ENCODE data around the gene XPO6.

XPO6 gene

DNA sequence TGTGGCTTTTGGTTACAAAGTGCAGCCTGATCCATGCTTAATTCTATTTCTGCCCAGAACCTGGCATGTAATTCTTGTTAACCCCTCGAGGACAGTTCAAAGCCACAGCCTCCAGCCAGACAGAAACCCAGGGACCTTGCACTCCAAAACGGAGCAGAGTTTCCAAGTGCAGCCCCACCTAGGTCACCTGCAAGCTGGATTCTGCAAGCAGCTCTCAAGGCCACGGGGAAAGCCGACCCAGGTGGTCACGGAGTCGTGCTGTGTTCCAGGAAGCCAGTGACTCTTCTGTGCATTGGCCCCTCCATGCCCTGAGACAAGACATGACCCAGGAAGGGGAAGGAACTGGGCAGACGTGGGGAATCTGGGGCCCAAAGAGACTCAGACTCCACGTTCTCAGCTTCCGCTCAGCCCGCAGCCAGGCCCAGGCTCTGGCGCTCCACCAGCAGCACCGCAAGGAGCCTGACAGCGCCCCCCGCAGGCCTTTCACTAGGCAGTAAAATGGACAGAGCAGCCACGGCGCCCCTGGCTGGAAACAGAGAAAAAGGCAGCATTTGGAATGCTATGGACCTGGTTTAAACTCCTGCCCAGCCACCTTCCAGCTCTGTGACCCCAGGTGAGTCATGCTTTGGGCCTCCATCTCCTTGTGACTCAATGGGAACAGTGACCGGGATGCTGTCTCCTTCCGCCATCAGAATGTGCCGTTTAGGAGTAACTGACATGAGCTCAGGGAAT is 121.0 kb downstream of the XPO6 start:
- DNase-seq (no peak), ATAC-seq (no peak)
- Mint-ChIP-seq H3K4me3 (no peak overlapping the region), H3K27ac (no peak overlapping the region), H3K27me3 (no peaks in the 10 kb centered on the region), H3K4me1 (peaks cover 12% of the 10 kb centered on the region), H3K9me3 (no peaks in the 10 kb centered on the region)

DNA sequence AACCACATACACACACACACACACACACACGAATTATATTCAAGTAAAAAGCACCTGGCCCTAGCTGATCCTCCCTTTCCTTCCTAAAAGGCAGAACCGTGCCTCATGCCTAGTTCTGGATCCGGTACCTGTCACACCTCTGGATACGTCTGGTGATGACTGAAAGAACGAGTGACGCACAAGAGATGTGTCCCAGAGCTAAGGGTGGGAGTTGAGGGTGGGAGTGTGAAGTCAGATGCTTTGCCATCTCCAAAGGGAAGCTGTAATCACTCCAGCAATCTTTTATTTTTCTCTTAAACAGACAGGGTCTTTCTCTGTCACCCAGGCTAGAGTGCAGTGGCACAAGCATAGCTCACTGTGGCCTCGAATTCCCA is 121.8 kb downstream of the XPO6 start:
- H3K27me3 Mint-ChIP-seq, result no peaks in the 10 kb centered on the region
- no peak overlapping the region for H3K4me3 Mint-ChIP-seq
- ATAC-seq (no peak), DNase-seq (no peak)
- H3K27ac Mint-ChIP-seq, result peak overlapping the region; percentile 16 to 35
- no peaks in the 10 kb centered on the region for H3K9me3 Mint-ChIP-seq
- H3K4me1 Mint-ChIP-seq, result peaks cover 12% of the 10 kb centered on the region

DNA sequence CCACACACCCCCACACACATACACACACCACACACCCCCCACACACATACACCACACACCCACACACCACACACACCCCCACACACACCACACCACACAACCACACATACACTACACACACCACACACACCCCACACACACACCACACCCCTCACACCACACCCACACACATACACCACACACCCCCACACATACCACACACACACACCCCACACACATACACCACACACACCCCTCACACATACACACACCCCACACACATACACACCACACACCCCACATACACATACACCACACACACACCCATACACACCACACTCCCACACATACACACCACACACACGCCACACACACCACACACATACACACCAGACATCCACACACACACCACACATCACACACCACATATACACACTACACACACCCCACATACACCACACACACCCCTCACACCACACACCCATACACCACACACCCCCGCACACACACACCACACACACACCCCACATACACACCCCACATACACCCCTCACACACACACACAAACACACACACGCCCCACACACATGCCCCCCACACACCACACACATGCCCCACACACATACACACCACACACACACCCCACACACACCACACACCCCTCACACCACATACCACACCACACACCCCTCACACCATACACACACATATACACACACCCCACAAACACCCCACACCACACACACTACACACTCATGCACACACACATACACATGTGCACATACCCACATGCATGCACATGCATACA is 122.4 kb downstream of the XPO6 start:
- DNase-seq (no peak), ATAC-seq (peak; percentile 39)
- H3K27me3 Mint-ChIP-seq, result no peaks in the 10 kb centered on the region
- no peak overlapping the region for H3K4me3 Mint-ChIP-seq
- H3K4me1 Mint-ChIP-seq, result peaks cover 12% of the 10 kb centered on the region
- peak overlapping the region; percentile 57 to 83 for H3K27ac Mint-ChIP-seq
- H3K9me3 Mint-ChIP-seq, result no peaks in the 10 kb centered on the region

DNA sequence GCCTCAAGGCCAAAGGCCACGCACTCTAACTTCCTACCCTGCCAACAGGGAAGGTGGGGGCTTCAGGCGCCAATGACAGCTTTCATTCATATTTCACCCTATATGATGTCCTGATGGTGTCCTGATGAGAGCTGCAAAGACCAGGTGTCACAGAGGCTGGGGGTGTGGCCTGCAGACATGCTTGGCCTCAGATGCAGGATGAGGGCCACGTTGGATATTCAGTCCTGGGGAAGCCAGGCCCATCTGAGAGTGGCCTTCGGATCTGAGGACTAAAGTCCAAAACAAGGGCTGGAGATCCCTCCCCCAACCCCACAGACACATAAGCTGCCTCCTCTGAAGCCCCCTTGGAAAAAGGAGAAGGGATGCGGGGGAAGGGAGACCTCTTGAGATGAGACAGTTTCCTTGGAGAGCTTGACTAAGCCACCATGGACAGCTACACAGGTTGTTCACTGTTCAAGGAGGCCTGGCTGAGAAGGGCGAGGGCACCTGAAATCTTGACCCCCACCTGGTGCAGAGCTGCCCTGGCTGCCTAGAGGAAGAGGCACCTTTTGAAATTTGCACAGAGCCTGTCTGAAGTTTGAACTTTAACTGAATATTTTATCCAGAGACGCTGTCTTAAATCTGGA is 124.0 kb downstream of the XPO6 start:
- ATAC-seq (peak; percentile 38), DNase-seq (no peak)
- H3K27ac Mint-ChIP-seq, result no peak overlapping the region
- no peaks in the 10 kb centered on the region for H3K9me3 Mint-ChIP-seq
- H3K4me1 Mint-ChIP-seq, result peaks cover 12% of the 10 kb centered on the region
- H3K4me3 Mint-ChIP-seq, result no peak overlapping the region
- no peaks in the 10 kb centered on the region for H3K27me3 Mint-ChIP-seq

DNA sequence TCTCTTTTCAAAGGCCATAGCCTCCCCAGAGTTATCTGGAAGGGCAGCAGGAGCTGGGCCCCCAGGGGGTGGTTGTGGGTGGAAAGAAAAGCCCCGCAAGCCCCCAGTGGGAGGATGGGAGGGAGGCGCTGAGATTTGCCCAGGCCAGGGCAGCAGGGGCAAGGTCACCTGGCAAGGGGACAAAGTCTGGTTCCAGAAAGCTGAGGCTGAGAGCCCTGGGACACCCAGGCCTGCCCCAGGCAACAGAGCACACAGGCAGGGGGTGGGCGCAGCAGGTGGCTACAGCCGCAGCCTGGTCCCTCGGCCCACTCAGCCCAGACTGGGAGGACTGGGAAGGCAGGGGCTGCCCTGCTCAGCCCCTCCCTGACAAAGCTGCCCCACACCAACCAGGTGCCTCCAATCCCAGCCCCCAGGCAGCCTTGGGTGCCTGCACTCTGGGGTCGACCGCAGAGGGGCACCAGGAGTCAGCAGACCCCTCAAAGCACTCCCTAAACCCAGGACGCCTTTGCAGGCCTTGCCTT is 124.6 kb downstream of the XPO6 start:
- Mint-ChIP-seq H3K4me3 (no peak overlapping the region), H3K9me3 (no peaks in the 10 kb centered on the region), H3K27me3 (no peaks in the 10 kb centered on the region), H3K27ac (peak overlapping the region in 1 of 2 donors; percentile 59), H3K4me1 (peaks cover 12% of the 10 kb centered on the region)
- ATAC-seq (peak; percentile 14), DNase-seq (no peak)

DNA sequence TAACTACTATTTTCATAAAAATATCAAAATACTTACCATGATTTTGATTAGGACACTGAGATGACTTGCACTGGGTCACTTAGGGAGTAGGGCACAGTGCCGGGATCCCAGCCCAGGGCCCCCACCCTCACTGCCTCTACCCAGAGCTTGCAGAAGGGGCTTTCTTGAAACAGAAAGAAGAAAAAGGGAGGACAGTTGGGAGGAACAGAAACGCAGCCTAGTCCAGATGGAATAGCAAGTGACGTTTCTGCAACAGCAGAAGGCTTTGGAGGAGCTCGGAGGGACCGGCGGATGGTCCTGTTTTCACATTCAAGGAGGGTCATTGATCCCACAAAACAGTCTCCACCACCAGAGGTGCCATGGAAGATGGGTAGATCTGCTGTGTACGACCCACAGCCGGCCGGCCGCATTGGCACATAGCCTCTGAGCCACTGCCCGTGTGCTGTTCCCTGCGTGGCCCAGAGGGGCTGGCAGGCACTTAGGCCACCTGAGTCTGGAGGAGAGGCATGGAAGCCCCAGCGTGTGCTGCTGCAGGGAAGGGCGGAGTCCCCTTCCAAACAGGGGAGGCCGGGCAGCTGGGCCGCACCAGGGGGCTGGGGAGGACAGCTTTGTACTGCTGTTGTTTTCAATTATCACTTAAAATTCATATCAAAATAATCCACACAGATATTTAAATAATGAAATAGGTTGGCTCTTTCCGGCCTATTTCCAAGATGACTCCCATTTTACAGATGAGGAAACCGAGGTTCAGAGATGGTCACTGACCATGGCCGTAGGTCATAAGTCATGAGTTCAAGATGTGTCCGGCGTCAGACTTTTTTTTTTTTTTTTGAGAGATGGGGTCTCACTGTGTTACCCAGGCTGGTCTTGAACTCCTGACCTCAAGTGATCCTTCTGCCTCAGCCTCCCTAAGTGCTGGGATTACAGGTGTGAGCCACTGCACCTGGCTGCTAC is 125.3 kb downstream of the XPO6 start:
- Mint-ChIP-seq H3K4me1 (peaks cover 12% of the 10 kb centered on the region), H3K9me3 (no peaks in the 10 kb centered on the region), H3K4me3 (no peak overlapping the region), H3K27ac (peak overlapping the region in 1 of 2 donors; percentile 76), H3K27me3 (no peaks in the 10 kb centered on the region)
- no peak for ATAC-seq
- DNase-seq, result no peak

DNA sequence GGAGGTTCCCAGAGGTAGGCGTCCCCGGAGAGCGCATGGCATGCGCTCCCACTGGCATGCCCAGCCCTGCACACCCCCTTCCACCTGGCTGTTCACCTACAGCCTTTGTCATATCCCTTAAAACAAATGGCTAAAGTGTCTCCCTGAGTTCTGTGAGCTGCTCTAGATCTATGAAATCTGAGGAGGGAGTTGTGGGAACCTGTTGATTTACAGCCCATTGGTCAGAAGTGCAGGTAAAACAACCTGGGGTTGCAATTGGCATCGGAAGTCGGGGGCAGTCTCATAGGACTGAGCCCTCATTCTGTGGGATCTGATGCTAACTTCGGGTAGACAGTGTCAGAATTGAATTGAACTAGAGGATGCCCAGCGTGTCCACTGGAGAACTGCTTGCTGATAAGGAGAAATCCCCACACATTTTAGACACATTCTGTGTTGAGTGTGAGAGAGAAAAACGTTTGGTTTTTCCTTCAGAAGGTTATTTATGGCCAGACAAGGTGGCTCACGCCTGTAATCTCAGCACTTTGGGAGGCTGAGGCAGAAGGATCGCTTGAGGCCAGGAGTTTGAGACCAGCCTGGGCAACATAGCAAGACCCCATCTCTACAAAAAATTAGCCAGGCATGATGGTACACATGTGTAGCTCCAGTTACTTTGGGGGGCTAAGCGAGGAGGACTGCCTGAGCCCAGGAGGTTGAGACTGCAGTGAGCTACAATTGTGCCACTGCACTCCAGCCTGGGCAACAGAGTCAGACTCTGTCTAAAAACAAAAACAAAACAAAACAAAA is 126.2 kb downstream of the XPO6 start:
- no peaks in the 10 kb centered on the region for H3K9me3 Mint-ChIP-seq
- peaks cover 12% of the 10 kb centered on the region for H3K4me1 Mint-ChIP-seq
- H3K27me3 Mint-ChIP-seq, result no peaks in the 10 kb centered on the region
- no peak for ATAC-seq
- H3K27ac Mint-ChIP-seq, result no peak overlapping the region
- no peak for DNase-seq
- no peak overlapping the region for H3K4me3 Mint-ChIP-seq

DNA sequence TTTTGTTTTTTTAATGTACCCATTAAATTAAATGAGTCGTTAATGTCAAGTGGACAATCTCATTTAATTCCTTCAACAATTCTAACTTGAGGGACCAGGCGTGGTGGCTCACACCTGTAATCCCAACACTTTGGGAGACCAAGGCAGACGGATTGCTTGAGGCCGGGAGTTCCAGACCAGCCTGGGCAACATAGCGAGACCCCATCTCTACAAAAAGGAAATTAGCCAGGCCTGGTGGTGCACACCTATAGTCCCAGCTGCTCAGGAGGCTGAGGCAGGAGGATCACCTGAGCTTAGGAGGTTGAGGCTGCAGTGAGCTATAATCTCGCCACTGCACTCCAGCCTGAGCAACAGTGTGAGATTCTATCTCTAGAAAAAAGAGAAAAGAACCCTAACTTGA is 127.6 kb downstream of the XPO6 start:
- Mint-ChIP-seq H3K27me3 (no peaks in the 10 kb centered on the region), H3K27ac (no peak overlapping the region), H3K9me3 (no peaks in the 10 kb centered on the region), H3K4me3 (no peak overlapping the region), H3K4me1 (no peaks in the 10 kb centered on the region)
- ATAC-seq, result no peak
- DNase-seq, result no peak

- DNase-seq (no peak), ATAC-seq (no peak)
- no peaks in the 10 kb centered on the region for H3K27me3 Mint-ChIP-seq
- H3K9me3 Mint-ChIP-seq, result no peaks in the 10 kb centered on the region
- H3K4me1 Mint-ChIP-seq, result no peaks in the 10 kb centered on the region
- H3K27ac Mint-ChIP-seq, result peak overlapping the region in 1 of 2 donors; percentile 34
- H3K4me3 Mint-ChIP-seq, result no peak overlapping the region
Observed at GRCh38 chr16:28082624-28083023, 129.1 kb downstream of the XPO6 start.

- ATAC-seq (no peak), DNase-seq (no peak)
- H3K27ac Mint-ChIP-seq, result peak overlapping the region in 1 of 2 donors; percentile 22
- no peak overlapping the region for H3K4me3 Mint-ChIP-seq
- H3K27me3 Mint-ChIP-seq, result no peaks in the 10 kb centered on the region
- H3K4me1 Mint-ChIP-seq, result no peaks in the 10 kb centered on the region
- no peaks in the 10 kb centered on the region for H3K9me3 Mint-ChIP-seq
Observed at GRCh38 chr16:28081391-28081968, 130.3 kb downstream of the XPO6 start.

- H3K4me3 Mint-ChIP-seq, result no peak overlapping the region
Observed at GRCh38 chr16:28078261-28078660, 133.5 kb downstream of the XPO6 start.

DNA sequence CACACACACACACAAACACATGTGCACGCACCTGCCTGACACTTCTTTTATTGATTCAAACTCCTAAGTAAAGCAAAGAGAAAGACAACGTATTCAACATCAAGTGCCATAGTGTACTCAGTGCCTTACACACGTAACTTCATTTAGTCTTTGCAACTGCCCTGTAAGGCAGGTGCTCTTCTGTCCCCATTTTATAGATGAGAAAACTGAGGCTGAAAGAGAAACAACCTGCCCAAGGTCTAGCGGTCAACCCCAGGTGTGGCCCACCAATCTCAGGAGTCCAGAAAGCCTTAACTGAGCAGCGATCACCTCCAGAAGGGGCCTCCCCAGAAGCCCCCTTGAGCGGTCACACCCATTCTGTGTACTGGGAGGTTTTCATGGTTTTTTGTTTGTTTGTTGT is 137.9 kb downstream of the XPO6 start:
- Mint-ChIP-seq H3K27ac (no peak overlapping the region), H3K27me3 (no peaks in the 10 kb centered on the region), H3K4me3 (no peak overlapping the region), H3K4me1 (no peaks in the 10 kb centered on the region), H3K9me3 (no peaks in the 10 kb centered on the region)
- ATAC-seq (no peak), DNase-seq (no peak)

More at GRCh38 chr16:28078261-28078660, 133.5 kb downstream of the XPO6 start:
- no peaks in the 10 kb centered on the region for H3K9me3 Mint-ChIP-seq
- no peaks in the 10 kb centered on the region for H3K4me1 Mint-ChIP-seq
- ATAC-seq (no peak), DNase-seq (no peak)
- no peaks in the 10 kb centered on the region for H3K27me3 Mint-ChIP-seq
- H3K27ac Mint-ChIP-seq, result peak overlapping the region in 1 of 2 donors; percentile 3

- Mint-ChIP-seq H3K27ac (no peak overlapping the region), H3K27me3 (no peaks in the 10 kb centered on the region), H3K9me3 (no peaks in the 10 kb centered on the region), H3K4me1 (no peaks in the 10 kb centered on the region), H3K4me3 (no peak overlapping the region)
- no peak for DNase-seq
- no peak for ATAC-seq
Observed at GRCh38 chr16:28072087-28072486, 139.7 kb downstream of the XPO6 start.
